ENCODE measurements around the gene REN.

Gene REN

GRCh38 chr1:204139088-204139487 lies 27.0 kb downstream of the REN start:
- DNase-seq (ENCODE audit: extremely low read depth in 1 of 2, low read depth in 1 of 2): no peak

DNA sequence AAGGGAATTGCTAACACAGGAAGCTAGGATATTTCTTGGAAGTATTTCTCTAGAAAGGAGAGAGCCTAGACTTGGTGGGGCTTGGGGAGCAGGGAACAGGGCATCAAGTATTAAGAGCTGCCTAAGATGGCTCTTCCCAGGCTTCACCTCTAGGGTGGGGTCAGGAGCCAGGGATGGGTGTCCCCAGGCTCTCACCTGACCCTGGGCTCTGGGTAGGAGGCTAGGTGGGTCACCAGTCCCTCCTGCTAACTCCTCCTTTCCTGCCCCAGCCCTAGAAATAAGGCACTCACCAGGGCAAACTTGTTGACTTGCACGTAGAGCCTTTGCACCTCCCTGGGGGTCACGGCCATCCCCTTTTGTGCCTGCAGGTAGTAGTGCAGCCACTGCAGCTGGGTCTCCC lies 29.3 kb downstream of the REN start:
- DNase-seq (ENCODE audit: extremely low read depth in 1 of 2, low read depth in 1 of 2): no peak

- DNase-seq (ENCODE audit: extremely low read depth in 1 of 2, low read depth in 1 of 2): no peak
Observed at GRCh38 chr1:204134103-204134502, 32.0 kb downstream of the REN start.

DNA sequence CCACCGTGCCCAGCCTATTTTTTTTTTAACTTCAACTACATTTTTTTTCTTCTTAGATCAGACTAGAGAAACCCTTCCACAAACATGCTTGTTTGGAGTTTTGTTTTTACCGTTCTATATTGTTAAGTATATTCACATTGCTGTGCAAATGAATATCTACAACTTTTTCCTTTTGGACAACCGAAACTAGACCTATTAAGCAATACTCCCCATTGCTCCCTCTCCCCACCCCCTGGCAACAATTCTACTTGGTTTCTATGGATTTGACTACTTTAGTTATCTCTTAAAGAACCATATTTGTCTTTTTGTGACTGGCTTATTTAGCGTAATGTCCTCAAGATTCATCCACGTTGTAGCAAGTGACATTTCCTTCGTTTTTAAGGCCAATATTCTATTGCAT lies 33.4 kb downstream of the REN start:
- DNase-seq (ENCODE audit: extremely low read depth in 1 of 2, low read depth in 1 of 2): no peak

DNA sequence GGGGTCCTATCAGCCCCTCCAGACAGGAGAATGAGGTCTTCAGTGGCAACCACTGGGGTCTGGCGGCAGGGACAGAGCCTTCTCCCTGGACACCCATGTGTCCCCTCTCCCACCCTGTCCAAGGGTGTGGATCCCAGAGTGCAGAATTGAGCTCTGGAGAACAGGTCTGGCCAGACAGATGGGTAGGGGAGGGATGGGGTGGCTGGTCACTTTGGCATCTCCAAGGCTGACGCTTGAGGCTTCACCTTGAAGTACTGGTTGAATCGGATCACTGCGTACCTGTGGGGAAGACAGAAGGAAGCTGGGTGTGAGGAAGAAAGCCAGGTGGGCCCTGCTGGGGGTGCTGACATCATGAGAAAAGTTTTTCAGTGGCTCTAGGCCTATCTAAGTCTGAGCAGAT lies 34.2 kb downstream of the REN start:
- DNase-seq (ENCODE audit: extremely low read depth in 1 of 2, low read depth in 1 of 2): no peak

DNA sequence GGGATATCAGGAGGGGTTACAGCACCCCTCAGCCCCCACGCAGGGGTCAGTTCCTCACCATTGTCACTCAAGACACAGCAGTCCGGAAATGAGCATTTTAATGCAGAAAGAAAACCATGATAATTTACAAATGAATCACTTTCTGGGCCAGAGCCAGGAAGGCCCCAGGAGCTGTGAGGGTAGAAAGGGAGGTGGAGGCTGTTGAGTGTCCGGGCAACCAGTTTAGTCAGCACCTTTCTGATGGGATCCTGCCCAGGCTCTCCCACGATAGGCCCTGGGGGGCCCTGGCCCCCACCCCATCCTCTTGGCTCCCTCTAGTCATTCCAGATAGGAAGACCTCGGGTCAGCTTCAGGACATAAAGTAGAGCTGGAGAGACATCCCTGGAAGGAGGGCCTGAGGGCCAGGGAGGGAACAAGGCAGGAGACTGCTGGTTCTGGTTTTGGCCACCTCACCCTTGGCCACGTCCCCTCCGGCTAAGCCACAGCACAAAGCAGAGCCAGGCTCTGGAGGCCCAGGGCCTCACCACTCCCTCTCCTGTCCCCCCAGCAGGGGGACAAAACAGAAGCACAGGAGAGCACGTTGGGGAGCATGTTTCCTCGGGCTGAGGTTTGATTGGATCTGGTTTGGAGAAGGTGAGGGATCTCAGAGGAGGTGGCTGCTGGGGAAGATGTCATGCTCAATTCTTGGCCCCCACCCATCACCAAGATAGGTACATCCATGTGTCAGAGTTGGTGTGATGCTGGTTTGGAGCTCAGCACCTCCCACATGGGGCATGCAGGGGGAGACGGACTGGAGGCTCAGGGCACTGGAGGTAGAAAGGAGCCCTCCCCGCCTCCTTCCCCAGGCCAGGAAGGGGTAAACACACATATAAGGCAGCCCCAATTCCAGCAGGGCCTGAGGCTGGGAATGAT lies 34.9 kb downstream of the REN start:
- no peak for DNase-seq (ENCODE audit: extremely low read depth in 1 of 2, low read depth in 1 of 2)

DNA sequence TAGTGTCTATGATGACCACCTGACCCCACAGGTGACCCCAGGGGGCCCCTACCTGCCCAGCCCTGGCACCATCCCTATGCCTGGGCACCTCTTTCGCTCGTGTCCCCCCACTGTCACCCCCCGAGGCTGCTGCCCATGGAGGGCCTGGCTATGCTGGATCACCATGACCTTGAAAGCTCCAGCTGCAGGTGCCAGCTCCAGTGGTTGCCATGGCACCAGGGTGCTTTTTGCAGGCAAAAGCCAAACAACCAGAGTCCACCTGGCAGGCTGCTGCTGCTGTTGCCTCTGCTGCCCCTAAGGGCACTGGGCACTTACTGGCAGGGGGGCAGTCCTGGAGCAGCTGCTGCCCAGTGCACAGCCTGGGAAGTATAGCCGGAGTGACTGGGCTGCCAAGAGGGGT lies 36.0 kb downstream of the REN start:
- no peak for DNase-seq (ENCODE audit: extremely low read depth in 1 of 2, low read depth in 1 of 2)

- DNase-seq (ENCODE audit: extremely low read depth in 1 of 2, low read depth in 1 of 2): peak; percentile 19 to 46
Observed at GRCh38 chr1:204128964-204129896, 36.9 kb downstream of the REN start.

DNA sequence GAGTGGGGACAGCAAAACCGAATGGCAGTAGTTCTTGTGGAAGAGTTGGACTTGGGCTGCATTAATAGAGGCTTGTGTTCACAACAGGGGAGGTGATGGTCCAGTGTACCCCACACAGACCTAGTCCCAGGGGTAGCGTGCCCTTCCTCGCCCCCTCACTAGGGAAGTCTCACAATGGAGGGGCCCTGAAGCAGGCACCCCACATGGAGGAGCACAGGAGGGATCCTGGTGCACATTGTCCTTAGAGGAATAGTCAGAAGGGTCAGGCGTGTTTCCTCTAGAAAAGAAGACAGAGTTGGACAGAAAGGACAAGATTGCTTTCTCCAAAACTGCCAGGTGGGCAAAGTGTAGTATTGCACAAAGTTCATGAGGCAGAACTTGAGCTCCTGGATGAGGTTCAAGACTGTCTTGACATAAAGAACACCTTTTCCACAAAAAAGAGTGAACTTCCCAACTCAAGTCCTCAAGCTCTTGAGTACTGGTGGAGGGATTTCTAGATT lies 37.6 kb downstream of the REN start:
- no peak for DNase-seq (ENCODE audit: extremely low read depth in 1 of 2, low read depth in 1 of 2)

DNA sequence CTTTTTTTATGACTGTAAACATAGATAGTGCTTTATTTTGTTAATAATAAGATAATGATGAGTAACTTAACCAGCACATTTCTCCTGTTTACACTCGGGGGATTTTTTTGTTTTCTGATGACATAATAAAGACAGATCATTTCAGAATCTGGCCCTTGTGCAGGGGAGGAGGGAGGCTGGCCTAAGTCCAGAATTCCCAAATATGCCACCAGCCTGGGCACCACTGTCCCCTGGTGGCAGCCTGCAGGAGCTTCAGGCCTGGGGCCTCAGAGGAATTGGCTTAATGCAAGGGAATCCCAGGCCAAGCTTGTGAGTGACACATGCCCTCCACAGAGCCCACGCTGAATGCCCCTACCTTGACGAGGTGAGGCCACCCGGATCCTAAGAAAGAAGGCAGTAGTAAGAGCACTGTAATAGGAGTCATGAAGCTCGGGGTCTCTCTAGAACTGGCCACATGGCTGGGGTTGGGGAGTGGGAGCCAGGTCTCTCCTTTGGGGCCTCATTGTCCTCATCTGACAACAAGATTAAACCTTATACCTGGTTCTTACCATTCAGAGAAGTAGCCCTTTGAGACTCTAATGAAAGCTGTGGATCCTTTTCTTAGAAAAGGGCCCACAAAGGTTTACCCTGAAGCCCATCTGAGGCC lies 38.4 kb downstream of the REN start:
- no peak for DNase-seq (ENCODE audit: extremely low read depth in 1 of 2, low read depth in 1 of 2)

- DNase-seq (ENCODE audit: extremely low read depth in 1 of 2, low read depth in 1 of 2): no peak
Observed at GRCh38 chr1:204126956-204127355, 39.2 kb downstream of the REN start.

DNA sequence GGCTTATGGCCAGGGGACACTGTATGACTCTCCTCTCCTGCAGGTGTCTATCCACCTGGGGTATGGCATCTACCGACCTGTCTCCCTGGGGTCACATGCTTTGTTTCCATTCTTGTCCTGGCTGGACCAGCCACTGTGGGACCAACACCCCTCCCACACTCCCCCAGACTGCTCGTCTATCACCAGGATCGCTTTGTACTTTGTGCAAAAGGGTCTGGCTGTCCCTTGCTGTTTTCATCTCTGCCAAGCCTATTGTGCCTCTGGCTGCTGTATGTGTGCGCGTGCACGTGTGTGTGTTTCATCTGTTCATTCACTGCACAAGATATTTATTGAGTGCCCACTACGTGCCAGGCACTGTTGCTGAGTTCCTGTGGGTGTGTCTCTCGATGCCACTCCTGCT lies 39.8 kb downstream of the REN start:
- no peak for DNase-seq (ENCODE audit: extremely low read depth in 1 of 2, low read depth in 1 of 2)

GRCh38 chr1:204125759-204126351 lies 40.3 kb downstream of the REN start:
- DNase-seq (ENCODE audit: extremely low read depth in 1 of 2, low read depth in 1 of 2): no peak

DNA sequence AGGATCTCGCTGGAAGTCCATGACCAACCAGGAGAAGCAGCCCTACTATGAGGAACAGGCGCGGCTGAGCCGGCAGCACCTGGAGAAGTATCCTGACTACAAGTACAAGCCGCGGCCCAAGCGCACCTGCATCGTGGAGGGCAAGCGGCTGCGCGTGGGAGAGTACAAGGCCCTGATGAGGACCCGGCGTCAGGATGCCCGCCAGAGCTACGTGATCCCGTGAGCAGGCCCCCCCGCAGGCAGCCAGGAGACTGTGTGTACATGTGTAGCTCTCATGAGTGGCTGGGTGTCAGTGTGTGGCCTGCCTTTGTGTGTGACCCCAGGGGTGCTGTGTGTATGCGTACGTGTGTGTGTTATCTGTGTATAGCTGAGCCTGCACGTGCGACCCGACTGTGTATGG lies 41.5 kb downstream of the REN start:
- DNase-seq (ENCODE audit: extremely low read depth in 1 of 2, low read depth in 1 of 2): no peak

DNA sequence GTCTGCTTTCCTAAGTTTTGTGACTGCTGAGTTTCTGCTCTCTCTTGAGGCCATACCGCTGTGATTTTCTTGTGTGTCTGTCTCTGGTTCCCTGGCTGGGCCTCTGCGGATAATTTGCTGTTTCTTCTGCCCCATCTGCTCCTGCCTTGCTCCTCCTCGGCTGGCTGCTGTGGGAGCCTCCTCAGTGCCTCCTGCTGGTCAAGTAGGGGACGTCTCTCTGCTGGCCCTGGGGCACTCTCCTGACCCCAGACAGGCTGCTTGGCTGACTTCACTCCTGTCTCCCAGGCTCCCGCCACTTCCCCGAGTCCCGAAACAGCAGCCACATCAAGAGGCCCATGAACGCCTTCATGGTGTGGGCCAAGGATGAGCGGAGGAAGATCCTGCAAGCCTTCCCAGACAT lies 42.8 kb downstream of the REN start:
- no peak for DNase-seq (ENCODE audit: extremely low read depth in 1 of 2, low read depth in 1 of 2)

DNA sequence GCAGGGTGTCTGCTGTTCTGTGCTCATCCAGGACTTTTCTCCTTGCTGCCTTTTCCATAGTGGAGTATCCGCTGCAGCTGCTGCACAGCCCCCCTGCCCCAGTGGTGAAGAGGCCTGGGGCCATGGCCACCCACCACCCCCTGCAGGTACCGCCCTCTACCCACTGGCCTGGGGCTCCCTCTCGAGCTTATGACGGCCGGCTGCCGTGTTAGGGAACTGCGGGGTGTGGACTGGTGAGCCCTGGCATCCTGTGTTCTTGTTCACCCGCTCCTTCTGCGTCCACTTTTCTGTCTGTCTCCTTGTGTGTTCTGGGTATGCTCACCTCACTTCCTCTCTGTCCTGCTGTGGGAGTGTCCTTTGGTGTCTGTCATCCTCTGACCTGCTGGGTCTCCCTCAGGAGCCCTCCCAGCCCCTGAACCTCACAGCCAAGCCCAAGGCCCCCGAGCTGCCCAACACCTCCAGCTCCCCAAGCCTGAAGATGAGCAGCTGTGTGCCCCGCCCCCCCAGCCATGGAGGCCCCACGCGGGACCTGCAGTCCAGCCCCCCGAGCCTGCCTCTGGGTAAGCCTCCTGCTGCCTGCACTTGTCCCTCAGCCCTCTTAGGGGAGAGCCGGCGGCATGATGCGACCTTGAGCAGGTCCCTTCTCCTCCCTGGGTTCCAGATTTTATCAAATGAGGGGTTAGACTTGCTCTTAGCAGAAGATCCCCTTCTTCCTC lies 44.1 kb downstream of the REN start:
- DNase-seq (ENCODE audit: extremely low read depth in 1 of 2, low read depth in 1 of 2): no peak

DNA sequence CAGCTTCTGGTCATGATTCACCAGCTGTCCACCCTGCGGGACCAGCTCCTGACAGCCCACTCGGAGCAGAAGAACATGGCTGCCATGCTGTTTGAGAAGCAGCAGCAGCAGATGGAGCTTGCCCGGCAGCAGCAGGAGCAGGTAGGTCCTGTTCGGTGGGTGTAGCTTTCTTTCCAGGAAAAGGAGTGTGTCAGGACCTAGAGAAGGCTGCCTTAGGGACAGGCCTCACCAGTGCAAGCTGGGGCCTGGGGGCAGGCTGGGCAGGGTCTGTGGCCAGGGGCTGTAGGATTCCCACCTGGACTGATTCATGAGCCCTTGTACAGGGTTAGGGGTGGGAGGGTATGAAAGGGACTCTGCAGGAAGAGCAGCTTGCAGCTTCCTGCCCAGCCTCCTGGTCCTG lies 49.6 kb downstream of the REN start:
- DNase-seq (ENCODE audit: extremely low read depth in 1 of 2, low read depth in 1 of 2): no peak

GRCh38 chr1:204115116-204115515 lies 51.0 kb downstream of the REN start:
- no peak for DNase-seq (ENCODE audit: extremely low read depth in 1 of 2, low read depth in 1 of 2)

- no peak for DNase-seq (ENCODE audit: extremely low read depth in 1 of 2, low read depth in 1 of 2)
Observed at GRCh38 chr1:204114606-204115005, 51.5 kb downstream of the REN start.

GRCh38 chr1:204113896-204114295 lies 52.2 kb downstream of the REN start:
- DNase-seq (ENCODE audit: extremely low read depth in 1 of 2, low read depth in 1 of 2): no peak
